Testis (tissue), 3 donors: ENCODE measurements around the gene CD4. TPM values are rescaled to one million over a fixed set of nuclear protein-coding genes. Genes with fewer than 3 reads are reported as not detected.

Experiments
- DNase-seq: peaks from one replicate; pipeline ENCODE4 v3.0.0-alpha.2; 2019
- H3K27ac ChIP-seq, 2 donors: fragments of 200-600 bp; sonication (generic); one replicate each; pipeline ENCODE4 v1.5.1; 2019
- H3K27me3 ChIP-seq: fragments of 200-600 bp; sonication (generic); one replicate; pipeline ENCODE4 v1.5.1; 2019
- H3K36me3 ChIP-seq: fragments of 200-600 bp; sonication (generic); one replicate; pipeline ENCODE4 v1.5.1; 2017; ENCODE audit warnings: low read depth; ENCODE audit errors: missing control alignments
- H3K4me1 ChIP-seq: fragments of 200-600 bp; sonication (generic); one replicate; pipeline ENCODE4 v1.5.1; 2019
- H3K4me3 ChIP-seq, 2 donors: fragments of 200-600 bp; sonication (generic); one replicate each; pipeline ENCODE4 v1.5.1; 2017 to 2019
- H3K9me3 ChIP-seq: fragments of 200-600 bp; sonication (generic); one replicate; pipeline ENCODE4 v1.5.1; 2017
- CTCF ChIP-seq, 3 experiments: fragments of 450-650 bp in 2 of 3; fragments of 200-600 bp in 1 of 3; sonication (generic) in 1 of 3; IDR thresholded peaks; one replicate each; pipeline ENCODE4 v1.5.1; 2016 to 2019; ENCODE audit warnings: antibody characterized with exemption in 3 of 3, mild to moderate bottlenecking in 2 of 3, moderate library complexity in 1 of 3
- POLR2A ChIP-seq: fragments of 450-650 bp; IDR thresholded peaks from one replicate; pipeline ENCODE4 v1.6.1; 2017; ENCODE audit warnings: antibody characterized with exemption, mild to moderate bottlenecking, moderate library complexity
- WGBS, 2 donors: methylation state at CpG; one replicate each; pipeline ENCODE4 v1.1.5; 2018; 5-methylcytosine and 5-hydroxymethylcytosine counted together
- intact Hi-C: fragments of 100-400 bp; cut with DNase I; formaldehyde crosslinking; loops from one replicate; pipeline ENCODE4 v1.15.1; 2023; ENCODE audit warnings: low total_unique reads
- polyA plus RNA-seq: library from polyadenylated mRNA; stranded (reverse); fragments of 350-450 nt; fragmentation: Illumina TruSeq; extraction: RNeasy Lipid Tissue Mini Kit (QIAGEN cat#74804); gene quantifications from one replicate; pipeline ENCODE4 v1.2.3, GENCODE V29; 2014; ENCODE audit warnings: low read depth, low replicate concordance; ENCODE audit not compliant: insufficient read depth
- total RNA-seq, 2 donors: library from RNA; depleted of rRNA; stranded (reverse); fragments of >200 nt; gene quantifications; one replicate each; pipeline ENCODE4 v1.2.3, GENCODE V29; 2016

CD4 gene
- total and polyA plus RNA-seq, 3 donors from 2014 or later, result 2.0 to 22.2 (median 4.5) TPM

- peaks cover 34% of the 10 kb centered on the region for H3K4me1 ChIP-seq
- peak; percentile 47 for DNase-seq
- TF ChIP-seq CTCF (IDR thresholded peaks at IDR 0.05), result no peak
- TF ChIP-seq POLR2A, result no peak
- no peaks in the 10 kb centered on the region for H3K36me3 ChIP-seq
- no peak overlapping the region for H3K4me3 ChIP-seq
- peak overlapping the region; percentile 16 to 66 for H3K27ac ChIP-seq
- WGBS, 2 donors, result 96 to 100% methylated on average over 1 to 4 of the region's 4 CpGs
- no peaks in the 10 kb centered on the region for H3K9me3 ChIP-seq
- H3K27me3 ChIP-seq, result no peaks in the 10 kb centered on the region
- intact Hi-C loops, result loop anchor here (10.0 kb wide), 1 partner anchor 54 kb away; the partner anchor contains the start of genes GPR162 and P3H3
Measured at GRCh38 chr12:6771091-6771495, 18.2 kb upstream of the CD4 start.

- intact Hi-C loops, result loop anchor here (10.0 kb wide), 1 partner anchor 53 kb away; the partner anchor contains the start of genes GPR162 and P3H3
- TF ChIP-seq POLR2A (no peak), CTCF (IDR thresholded peaks at IDR 0.05) (no peak)
- Histone ChIP-seq H3K27me3 (no peaks in the 10 kb centered on the region), H3K9me3 (no peaks in the 10 kb centered on the region), H3K36me3 (no peaks in the 10 kb centered on the region), H3K4me3 (no peak overlapping the region), H3K27ac (peak overlapping the region; percentile 31 to 66), H3K4me1 (peaks cover 34% of the 10 kb centered on the region)
- DNase-seq, result no peak
- 72 to 76% methylated on average over 12 of the region's 12 CpGs for WGBS, 2 donors
Measured at GRCh38 chr12:6771509-6772330, 17.6 kb upstream of the CD4 start.

GRCh38 chr12:6772331-6772695, 17.0 kb upstream of the CD4 start, which contains the start of gene LAG3:
Gene LAG3 (plus strand): TSS chr12:6772520. CDS start chr12:6772853, 333 bp downstream.
- peaks cover 34% of the 10 kb centered on the region for H3K4me1 ChIP-seq
- TF ChIP-seq CTCF (IDR thresholded peaks at IDR 0.05) (no peak), POLR2A (no peak)
- DNase-seq, result peak; percentile 34
- no peaks in the 10 kb centered on the region for H3K9me3 ChIP-seq
- 51 to 62% methylated on average over 9 to 15 of the region's 15 CpGs for WGBS, 2 donors
- peak within 1 kb of the TSS; percentile 50 to 66 for H3K27ac ChIP-seq
- H3K27me3 ChIP-seq, result no peaks in the 10 kb centered on the region
- no peaks in the 10 kb centered on the region for H3K36me3 ChIP-seq
- H3K4me3 ChIP-seq, result peak within 1 kb of the TSS; percentile 37 to 53
- intact Hi-C loops, result loop anchor here (10.0 kb wide), 1 partner anchor 52 kb away; the partner anchor contains the start of genes GPR162 and P3H3

GRCh38 chr12:6772726-6773589, 16.4 kb upstream of the CD4 start:
- TF ChIP-seq POLR2A (no peak), CTCF (IDR thresholded peaks at IDR 0.05) (no peak)
- Histone ChIP-seq H3K27me3 (no peaks in the 10 kb centered on the region), H3K4me3 (peak overlapping the region; percentile 37 to 53), H3K27ac (peak overlapping the region; percentile 50 to 66), H3K36me3 (no peaks in the 10 kb centered on the region), H3K9me3 (no peaks in the 10 kb centered on the region), H3K4me1 (peaks cover 40% of the 10 kb centered on the region)
- no peak for DNase-seq
- WGBS, 2 donors, result 49 to 58% methylated on average over 19 to 21 of the region's 21 CpGs
- intact Hi-C loops, result loop anchor here (10.0 kb wide), 1 partner anchor 52 kb away; the partner anchor contains the start of genes GPR162 and P3H3
